Tibial artery (tissue), 4 donors: ENCODE results near the gene TLCD3B.
"Not testable (repeated sequence)": the region's sequence is repeated elsewhere in the genome, so short reads cannot be mapped to it uniquely, and the experiment has no call there.

ENCODE experiments used
- DNase-seq, 2 donors: peaks; one replicate each; pipeline ENCODE4 v3.0.0-alpha.2; 2019
- H3K27ac ChIP-seq, 2 donors: fragments of 200-600 bp; sonication (generic) in 1 of 2; 1 replicate in 1 of 2; 2 replicates in 1 of 2; pipeline ENCODE4 v1.5.1; 2018 to 2019; ENCODE audit warnings: mild to moderate bottlenecking in 1 of 2
- H3K27me3 ChIP-seq, 2 donors: fragments of 200-600 bp; sonication (generic) in 1 of 2; one replicate each; pipeline versions ENCODE4 v1.5.1 to v1.6.0; 2016 to 2019
- H3K36me3 ChIP-seq, 3 donors: fragments of 200-600 bp; sonication (generic) in 2 of 3; one replicate each; pipeline ENCODE4 v1.5.1; 2016 to 2019; ENCODE audit warnings: mild to moderate bottlenecking in 2 of 3
- H3K4me1 ChIP-seq, 4 donors: fragments of 200-600 bp; sonication (generic) in 2 of 4; 1 replicate in 3 of 4; 2 replicates in 1 of 4; pipeline ENCODE4 v1.5.1; 2016 to 2019
- H3K4me3 ChIP-seq, 2 donors: fragments of 200-600 bp; sonication (generic) in 1 of 2; 1 replicate in 1 of 2; 2 replicates in 1 of 2; pipeline ENCODE4 v1.5.1; 2018 to 2019; ENCODE audit warnings: mild to moderate bottlenecking in 2 of 2
- H3K9me3 ChIP-seq, 3 donors: fragments of 200-600 bp; sonication (generic) in 1 of 3; one replicate each; pipeline ENCODE4 v1.5.1; 2016 to 2019
- CTCF ChIP-seq, 2 experiments: fragments of 200-600 bp in 1 of 2; fragments of 450-650 bp in 1 of 2; IDR thresholded peaks; one replicate each; pipeline ENCODE4 v1.5.1; 2017 to 2019; ENCODE audit warnings: antibody characterized with exemption in 2 of 2, mild to moderate bottlenecking in 1 of 2, moderate library complexity in 1 of 2
- intact Hi-C: fragments of 100-400 bp; cut with DNase I; formaldehyde crosslinking; loops from one replicate; pipeline ENCODE4 v1.15.0; 2023; ENCODE audit warnings: low total_unique reads

Gene TLCD3B

GRCh38 chr16:30018731-30019158 lies 12.3 kb downstream of the TLCD3B start:
- peaks cover 0 to 11% (median 9%) of the 10 kb centered on the region in 4 donors for H3K4me1 ChIP-seq
- no peaks in the 10 kb centered on the region for H3K36me3 ChIP-seq
- intact Hi-C loops = no loop called here
- no peak overlapping the region for H3K4me3 ChIP-seq
- H3K9me3 ChIP-seq = no peaks in the 10 kb centered on the region
- no peak overlapping the region for H3K27ac ChIP-seq
- no peak for DNase-seq
- TF ChIP-seq CTCF (IDR thresholded peaks at IDR 0.05) = no peak
- peaks cover 0 to 16% of the 10 kb centered on the region in 2 donors for H3K27me3 ChIP-seq

- intact Hi-C loops, H3K27me3 ChIP-seq, H3K27ac ChIP-seq, H3K36me3 ChIP-seq, H3K9me3 ChIP-seq, H3K4me3 ChIP-seq, DNase-seq: not testable (repeated sequence)
- H3K4me1 ChIP-seq = peaks cover 0 to 11% (median 9%) of the 10 kb centered on the region in 4 donors
Measured at GRCh38 chr16:30017937-30018336, 13.1 kb downstream of the TLCD3B start.

GRCh38 chr16:30017277-30017656 lies 13.8 kb downstream of the TLCD3B start:
- Histone ChIP-seq H3K27ac (no peak overlapping the region), H3K9me3 (no peaks in the 10 kb centered on the region), H3K4me3 (no peak overlapping the region), H3K4me1 (peaks cover 0 to 11% (median 9%) of the 10 kb centered on the region in 4 donors), H3K36me3 (no peaks in the 10 kb centered on the region), H3K27me3 (peaks cover 0 to 8% of the 10 kb centered on the region in 2 donors)
- no peak for DNase-seq
- TF ChIP-seq CTCF (IDR thresholded peaks at IDR 0.05) = no peak
- intact Hi-C loops = no loop called here

- DNase-seq = no peak
- Histone ChIP-seq H3K27me3 (peaks cover 0 to 13% of the 10 kb centered on the region in 2 donors), H3K36me3 (no peaks in the 10 kb centered on the region), H3K9me3 (no peaks in the 10 kb centered on the region), H3K27ac (no peak overlapping the region), H3K4me1 (peaks cover 0 to 15% (median 10%) of the 10 kb centered on the region in 4 donors), H3K4me3 (no peak overlapping the region)
- no peak for TF ChIP-seq CTCF (IDR thresholded peaks at IDR 0.05)
- intact Hi-C loops = no loop called here
Measured at GRCh38 chr16:30016555-30017276, 14.4 kb downstream of the TLCD3B start.

GRCh38 chr16:30015450-30015849 lies 15.6 kb downstream of the TLCD3B start:
- Histone ChIP-seq H3K27me3 (peaks cover 4 to 26% of the 10 kb centered on the region in 2 donors), H3K4me1 (peaks cover 0 to 18% (median 15%) of the 10 kb centered on the region in 4 donors)
- DNase-seq, intact Hi-C loops, H3K9me3 ChIP-seq, H3K27ac ChIP-seq, H3K36me3 ChIP-seq, H3K4me3 ChIP-seq: not testable (repeated sequence)

- H3K9me3 ChIP-seq, H3K36me3 ChIP-seq, H3K4me3 ChIP-seq, DNase-seq, intact Hi-C loops, H3K27ac ChIP-seq: not testable (repeated sequence)
- Histone ChIP-seq H3K4me1 (peaks cover 0 to 25% (median 20%) of the 10 kb centered on the region in 4 donors), H3K27me3 (peaks cover 4 to 54% of the 10 kb centered on the region in 2 donors)
Measured at GRCh38 chr16:30012598-30012997, 18.5 kb downstream of the TLCD3B start.

GRCh38 chr16:30011714-30012504 lies 19.2 kb downstream of the TLCD3B start:
- Histone ChIP-seq H3K27ac (no peak overlapping the region), H3K4me1 (peaks cover 0 to 25% (median 20%) of the 10 kb centered on the region in 4 donors), H3K36me3 (no peaks in the 10 kb centered on the region), H3K27me3 (peaks cover 4 to 61% of the 10 kb centered on the region in 2 donors), H3K9me3 (no peaks in the 10 kb centered on the region), H3K4me3 (peak overlapping the region in 1 of 2 donors; percentile 29)
- intact Hi-C loops = no loop called here
- no peak for TF ChIP-seq CTCF (IDR thresholded peaks at IDR 0.05)
- no peak for DNase-seq
